Activated T-helper 9 cell treated with anti-CD3 and anti-CD28 coated beads, Interleukin-2, amount 50 U/mL, for 16 hours (primary cell): ENCODE data around the gene SLU7.
"Not testable (repeated sequence)": the region's sequence is repeated elsewhere in the genome, so short reads cannot be mapped to it uniquely, and the experiment has no call there.

Experiments used
- DNase-seq: peaks from one replicate; pipeline ENCODE4 v3.0.0-alpha.2; 2020; ENCODE audit warnings: low read depth

SLU7 gene

DNA sequence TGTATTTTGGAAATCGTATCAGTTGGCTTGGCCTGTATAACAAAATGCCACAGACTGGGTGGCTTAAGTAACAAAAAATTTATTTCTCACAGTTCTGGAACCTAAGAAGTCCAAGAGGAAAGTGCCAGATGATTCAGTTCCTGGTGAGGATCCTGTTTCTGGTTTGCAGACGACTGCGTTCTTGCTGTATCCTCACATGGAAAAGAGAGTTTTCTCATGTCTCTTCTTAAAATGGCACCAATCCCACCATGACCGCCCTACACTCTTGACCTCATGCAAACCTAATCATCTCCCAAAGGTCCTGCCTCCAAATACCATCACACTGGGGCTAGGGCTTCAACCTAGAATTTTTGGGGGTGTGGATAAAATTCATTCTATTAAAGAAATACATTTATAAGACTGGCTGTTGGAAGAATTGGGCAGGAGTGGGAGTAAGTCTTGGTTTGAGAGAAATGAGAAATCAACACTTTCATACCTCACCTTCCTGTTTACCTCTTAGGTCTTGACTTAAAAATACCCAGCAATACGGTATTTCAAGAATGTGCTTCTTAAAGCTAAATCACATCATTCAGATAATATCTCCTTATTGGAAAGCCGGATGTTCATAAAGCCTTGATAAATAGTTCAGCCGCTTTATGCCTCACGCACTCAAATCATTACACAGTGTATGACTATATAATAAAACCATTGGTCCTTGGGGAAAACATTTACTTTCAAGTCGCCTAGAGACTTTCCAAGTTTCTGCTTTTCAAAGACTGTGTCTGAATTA is 31.5 kb upstream of the SLU7 start:
- no peak for DNase-seq

DNA sequence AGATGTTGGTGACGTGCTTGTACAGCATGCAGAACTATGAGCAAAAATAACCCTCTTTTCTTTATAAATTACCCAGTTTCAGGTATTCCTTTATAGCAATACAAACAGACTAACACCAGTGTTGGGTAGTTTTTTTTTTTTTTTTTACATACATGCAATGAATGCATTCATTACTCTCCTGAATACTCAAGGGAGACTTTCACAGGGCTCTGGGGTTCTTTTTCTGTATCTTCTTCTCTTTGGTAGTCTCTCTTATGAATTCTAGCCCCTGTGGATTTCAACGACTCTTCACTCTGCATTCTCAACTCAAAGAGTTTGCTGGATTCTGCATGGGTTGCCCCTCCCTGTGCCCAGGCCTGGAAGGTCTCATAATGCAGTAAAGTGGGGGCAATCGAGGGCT is 30.6 kb upstream of the SLU7 start:
- DNase-seq = no peak

DNA sequence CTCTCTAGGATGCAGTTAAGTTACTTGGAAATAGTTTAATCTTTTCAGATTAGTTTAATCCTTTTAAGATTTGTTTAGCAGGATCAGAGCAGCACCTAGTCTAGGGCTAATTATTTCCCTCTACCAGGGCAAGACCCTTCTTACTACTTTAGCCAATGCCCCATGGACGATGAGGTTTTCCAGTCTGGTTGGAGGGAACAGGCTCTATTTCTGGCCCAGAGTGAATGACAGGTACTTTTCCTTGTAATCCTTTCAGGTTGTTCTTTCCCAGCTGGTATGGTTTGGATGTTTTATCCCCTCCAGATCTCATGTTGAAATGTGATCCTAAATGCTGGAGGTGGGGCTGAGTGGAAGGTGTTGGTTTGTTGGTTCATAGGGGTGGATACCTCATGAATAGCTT is 30.0 kb upstream of the SLU7 start:
- no peak for DNase-seq

DNA sequence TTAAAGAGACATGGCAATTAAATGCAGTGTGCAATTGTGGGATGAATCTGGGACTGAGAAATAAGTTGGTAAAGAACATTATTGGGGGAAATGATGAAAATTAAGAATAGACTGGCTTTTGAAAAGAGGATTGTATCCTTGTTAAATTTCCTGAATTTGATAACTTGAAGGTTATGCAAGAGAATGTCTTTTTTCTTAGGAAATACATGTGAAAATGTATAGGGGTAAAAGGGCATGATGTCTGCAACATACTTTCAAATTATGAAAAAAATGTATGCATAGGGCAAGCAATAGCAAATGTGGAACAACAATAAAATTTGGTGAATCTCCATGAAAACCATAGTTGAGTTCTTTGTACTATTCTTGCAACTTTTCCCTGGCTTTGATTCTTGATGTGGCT is 26.9 kb upstream of the SLU7 start:
- no peak for DNase-seq

DNA sequence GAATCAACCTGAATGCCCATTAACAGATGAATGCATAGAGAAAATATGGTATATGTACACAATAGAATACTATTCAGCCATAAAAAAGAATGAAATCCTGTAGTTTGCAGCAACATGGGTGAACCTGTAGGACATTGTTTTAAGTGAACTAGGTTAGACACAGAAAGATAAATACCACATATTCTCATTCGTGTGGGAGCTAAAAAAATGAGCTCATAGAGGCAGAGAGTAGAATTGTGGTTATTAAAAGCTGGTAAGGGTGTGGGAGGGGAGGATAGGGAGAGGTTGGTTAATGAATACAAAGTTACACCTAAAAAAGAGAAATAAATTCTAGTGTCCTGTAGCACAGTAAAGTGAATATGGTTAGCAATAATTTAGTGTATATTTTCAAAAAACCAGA is 26.3 kb upstream of the SLU7 start:
- DNase-seq = no peak

DNA sequence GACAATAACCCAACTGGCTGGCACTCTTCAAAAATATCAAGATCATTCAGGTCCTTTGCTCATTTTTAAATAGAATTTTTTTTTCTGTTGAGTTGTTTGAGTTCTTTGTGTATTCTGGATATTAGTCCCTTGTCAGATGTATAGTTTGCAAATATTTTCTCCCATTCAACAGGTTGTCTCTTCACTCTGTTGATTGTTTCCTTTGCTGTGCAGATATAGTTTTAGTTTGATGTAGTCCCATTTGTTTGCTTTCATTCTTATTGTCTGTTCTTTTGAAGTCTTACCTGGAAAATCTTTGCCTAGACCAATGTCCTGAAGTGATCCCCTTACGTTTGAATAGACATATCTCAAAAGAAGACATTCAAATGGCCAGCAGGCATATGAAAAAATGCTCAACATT is 25.5 kb upstream of the SLU7 start:
- no peak for DNase-seq

DNA sequence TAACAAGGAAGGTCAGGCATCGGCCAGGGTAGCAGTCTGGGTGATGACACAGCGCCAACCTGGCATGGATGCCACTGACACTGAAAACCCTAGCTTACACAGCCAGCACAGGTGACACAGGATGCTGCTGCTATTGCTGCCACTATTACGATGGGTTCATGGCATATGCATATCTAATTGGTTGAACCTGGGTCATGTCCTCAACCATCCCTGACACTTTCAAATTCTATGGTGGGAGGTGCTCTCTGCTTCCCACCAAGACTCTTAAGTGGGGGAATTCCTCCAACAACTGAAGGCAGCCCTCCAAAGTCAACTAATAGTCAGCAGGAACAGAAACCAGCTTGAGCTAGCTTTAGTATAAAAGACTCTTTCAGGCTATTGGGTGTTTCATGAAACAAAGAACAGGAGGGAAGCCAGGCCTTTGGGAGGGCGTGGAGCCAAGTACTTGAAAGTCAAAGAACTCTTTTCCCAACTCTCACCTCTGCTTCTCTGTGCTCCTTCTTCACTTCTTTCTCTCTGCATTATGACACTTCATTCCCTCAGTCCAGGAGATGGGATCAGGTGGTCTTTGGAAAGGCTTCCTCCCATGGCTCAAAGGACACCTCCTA is 24.0 kb upstream of the SLU7 start:
- DNase-seq = no peak

DNA sequence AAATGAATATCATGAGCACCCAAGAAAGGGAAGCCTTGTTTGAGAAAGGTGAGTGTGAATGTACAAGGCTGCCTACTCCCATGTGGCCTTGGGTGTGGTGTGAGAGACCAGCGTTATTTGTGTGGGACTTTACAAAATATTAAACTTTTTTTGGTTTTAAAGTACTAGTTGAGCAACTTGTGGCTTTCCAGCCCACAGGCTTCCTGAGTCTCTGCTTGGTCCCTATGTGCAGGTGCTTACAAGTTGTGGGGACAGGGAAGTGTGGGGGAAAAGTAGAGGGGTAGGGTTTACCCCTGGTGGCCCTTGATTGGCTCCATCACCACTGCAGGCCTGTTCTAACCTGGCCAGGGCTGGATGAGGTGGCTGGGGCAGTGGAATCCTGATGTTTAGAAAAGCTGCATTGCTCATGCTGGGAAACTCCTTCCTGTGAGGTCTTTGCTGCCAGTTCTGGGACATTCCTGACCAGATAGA is 22.5 kb upstream of the SLU7 start:
- DNase-seq = no peak

DNA sequence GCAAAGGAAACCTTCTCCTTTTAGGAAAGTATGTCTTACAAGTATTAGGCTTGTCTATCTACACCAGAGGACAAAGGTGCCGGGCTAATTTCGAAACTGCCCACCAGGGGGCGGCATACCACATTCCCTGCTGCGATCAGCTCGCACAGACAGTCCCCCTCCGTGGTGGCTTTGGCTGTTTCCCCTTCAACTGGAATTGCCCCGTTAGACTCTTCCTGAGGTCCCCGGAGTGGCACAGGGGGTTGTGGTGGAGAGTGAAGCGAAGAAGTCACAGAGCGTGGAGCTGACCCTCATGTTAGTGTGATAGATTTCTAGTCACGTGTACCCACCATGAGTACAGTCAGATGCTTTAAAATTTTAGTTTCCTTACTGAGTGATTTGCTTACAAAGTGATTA is 20.3 kb upstream of the SLU7 start:
- DNase-seq = peak; percentile 85

DNA sequence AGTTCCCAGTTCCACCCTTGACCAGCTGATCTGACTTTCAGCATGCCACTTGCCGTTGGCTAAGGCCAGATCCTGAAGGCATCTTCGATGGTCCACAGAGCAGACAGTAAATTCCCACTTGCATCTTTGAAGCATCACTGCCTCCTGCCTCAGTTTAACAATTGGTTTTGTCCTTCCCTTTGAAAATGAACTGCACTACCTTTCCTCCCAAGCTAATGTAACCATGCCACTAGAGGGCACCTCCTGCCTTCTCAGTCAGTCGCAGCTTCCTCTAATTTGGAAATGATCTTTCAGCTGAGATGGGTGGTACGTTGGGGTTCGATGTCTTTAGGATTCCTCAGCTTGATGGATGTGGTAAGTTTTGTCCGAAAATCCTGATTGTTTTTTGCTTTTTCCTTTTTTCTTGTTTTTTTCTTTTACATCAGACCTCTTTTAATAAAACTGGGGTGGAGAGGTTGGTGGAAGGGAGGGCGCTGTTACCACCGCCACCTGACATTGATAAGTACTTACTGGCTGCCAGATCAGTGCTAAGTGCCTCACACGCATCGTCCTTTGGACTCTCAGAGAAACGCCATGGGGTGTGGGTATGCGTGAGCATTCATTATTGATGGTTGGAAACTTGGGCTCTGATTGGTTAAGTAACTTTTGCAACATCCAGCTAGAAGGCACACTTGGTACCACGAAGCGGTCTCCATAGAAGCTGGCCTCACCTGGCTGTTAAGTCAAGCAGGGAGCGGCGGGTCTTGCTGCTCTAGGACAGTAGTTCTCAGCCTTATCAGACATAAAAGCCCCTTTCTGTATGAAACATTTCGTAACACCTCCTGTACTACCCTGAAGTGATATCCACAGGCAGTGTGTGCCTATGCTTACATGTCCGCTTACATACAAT is 19.7 kb upstream of the SLU7 start:
- peak; percentile 33 for DNase-seq

DNA sequence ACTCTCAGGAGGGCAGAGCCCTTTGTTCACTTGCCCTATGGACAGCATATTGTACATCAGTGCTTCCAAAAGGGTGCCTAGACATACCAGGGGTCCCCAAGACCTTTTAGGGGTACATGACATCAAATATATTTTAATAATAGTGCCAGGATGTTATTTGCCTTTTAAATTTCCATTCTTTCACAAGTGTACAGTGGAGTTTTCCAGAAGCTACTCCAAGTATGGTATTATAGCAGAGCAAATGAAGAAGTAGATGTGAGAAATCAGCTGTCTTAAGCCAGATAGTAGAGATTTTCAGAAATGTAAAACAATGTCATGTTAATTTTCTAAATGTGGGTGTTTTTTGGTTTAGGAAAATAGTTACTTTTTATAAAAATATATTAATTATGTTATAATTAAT is 18.4 kb upstream of the SLU7 start:
- no peak for DNase-seq

DNA sequence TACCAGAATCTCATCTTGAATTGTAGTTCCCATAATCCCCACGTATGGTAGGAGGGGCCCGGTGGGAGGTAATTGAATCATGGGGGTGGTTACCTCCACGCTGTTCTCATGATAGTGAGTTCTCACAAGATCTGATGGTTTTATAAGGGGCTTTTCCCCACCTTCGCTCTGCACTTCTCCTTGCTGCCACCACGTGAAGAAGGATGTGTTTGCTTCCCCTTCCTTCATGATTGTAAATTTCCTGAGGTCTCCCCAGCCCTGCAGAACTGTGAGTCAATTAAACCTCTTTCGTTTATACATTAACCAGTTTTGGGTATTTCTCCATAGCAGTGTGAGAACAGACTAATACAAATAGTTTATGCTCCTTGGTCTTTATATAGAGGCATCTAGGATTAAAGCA is 17.8 kb upstream of the SLU7 start:
- DNase-seq = not testable (repeated sequence)

DNA sequence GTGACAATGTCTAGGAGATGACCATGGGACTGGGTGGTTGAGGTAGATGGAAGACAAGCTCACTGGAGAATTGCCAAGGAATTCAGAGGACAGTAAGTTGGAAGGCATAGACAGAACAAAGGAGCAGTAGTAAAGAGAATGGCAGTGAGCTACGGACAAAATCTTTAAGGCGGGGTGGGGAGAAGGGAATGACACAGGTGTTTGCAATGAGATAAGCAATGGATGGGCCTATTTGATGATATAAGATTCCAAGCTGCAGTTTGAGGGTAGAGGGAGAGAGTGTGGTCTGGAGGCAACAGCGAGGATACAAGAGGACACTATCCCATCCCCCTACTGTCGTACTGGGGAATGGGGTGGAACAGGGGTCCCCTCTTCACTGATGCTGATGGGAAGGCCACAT is 17.1 kb upstream of the SLU7 start:
- DNase-seq = no peak

DNA sequence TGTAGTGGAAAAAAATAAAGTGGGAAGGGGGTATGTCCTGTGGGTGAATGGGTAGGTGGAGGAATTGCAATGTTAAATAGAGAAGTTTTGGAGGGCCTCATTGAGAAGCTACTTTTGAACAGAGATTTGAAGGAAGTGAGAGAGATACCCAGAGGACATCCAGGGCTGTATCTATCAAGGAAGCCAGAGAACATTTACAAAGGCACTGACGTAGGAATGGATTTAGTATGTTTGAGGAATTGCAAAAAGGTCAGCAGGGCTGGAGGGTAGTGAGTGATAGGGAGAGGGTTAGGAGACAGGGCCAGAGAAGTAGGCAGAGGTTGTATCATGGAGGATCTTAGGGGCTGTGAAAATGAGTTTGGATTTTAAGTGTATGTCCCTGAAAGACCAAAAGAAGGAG is 16.7 kb upstream of the SLU7 start:
- no peak for DNase-seq

DNA sequence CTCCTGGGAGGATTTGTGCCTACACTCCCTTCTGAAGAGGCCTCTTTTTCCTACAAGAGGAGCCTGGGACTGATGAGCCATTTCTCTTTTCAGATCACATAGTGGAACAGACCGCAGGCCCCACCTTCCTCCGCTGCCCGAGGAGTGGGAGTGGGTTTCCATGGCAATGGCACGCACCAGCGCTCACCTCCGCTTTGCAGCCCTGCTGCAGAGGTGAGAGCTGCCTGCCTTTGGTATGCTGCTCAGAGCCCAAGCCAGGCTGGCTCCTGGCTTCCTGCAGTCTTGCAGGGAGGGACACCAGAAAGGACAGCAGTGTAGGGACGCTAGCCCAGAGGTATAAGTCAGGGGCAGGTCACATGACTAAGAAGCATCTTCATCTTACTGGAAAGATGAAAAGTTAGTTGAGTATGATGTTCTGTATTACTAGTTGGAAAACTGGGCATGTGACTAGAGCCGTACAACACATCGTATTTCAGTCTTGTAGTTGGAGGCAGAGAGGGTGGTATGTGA is 15.2 kb upstream of the SLU7 start:
- no peak for DNase-seq

DNA sequence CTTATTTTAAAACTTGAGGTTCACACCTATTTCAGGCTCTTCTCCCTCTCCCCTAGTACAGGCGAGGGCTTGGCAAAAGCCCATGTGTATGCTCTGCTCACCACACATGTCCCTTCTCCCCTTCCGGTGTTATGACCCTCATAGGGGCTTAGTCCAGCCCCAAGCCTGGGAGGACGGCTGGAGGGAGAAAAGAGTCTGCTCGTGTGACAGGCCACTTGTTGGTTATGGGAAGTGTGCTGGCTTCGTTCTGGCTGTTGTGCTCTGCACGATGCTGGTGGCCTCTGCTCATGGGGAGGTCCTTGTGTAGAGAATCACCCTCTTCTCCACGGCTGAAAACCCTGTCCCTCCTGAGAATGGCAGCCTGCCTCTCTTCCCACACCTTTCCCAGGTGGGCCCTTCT is 13.9 kb upstream of the SLU7 start:
- no peak for DNase-seq

DNA sequence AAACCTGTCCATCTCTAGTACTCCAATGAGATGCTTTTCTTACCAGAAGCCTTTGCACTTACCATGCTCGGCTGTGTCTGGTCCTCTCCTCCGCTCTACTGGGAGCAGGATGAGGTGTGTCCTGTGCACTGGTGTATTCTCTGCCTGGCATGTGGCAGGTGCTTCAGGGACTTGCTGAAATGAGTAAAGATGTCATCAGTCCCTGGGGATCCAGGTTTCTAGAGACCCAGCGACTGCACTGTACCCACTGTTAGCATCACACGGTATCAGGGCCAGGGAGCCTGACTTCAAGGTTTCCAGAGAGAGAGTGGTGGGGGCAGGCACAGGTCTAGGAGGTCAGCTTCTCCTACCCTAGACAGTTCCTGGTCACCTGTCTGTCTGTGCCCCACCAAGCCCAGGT is 13.3 kb upstream of the SLU7 start:
- DNase-seq = no peak

DNA sequence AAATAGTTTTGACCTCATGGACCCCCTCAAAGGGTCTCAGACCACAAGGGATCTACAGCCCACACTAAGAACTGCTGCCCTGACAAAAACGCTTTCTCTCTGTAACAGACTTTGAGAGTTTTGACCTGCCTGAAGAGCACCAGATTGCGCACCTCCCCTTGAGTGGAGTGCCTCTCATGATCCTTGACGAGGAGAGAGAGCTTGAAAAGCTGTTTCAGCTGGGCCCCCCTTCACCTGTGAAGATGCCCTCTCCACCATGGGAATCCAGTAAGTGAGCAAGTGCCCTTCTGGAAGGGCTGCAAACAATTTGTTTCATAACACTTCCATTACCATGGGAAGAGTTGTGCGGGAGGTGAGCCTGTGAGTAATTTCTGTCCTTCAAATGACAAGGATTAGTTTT is 8.7 kb upstream of the SLU7 start:
- no peak for DNase-seq

DNA sequence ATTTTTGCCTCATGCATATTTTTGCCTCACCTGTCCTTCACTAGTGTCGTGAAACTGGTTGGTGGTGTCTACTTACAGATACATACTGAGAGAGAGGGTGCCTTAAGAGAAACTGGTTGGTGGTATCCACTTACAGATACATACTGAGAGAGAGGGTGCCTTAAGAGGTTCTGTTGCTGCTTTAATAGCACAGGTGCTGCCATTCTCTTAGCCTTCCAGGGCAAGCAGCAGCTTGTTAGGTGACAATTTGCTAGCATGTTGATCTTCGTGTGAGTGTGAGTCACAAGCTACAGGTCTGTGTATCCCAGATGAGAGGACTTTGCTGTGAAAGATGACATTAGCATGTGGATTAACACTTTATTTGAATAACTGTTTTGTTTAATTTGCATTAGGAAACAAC is 4.2 kb upstream of the SLU7 start:
- no peak for DNase-seq

DNA sequence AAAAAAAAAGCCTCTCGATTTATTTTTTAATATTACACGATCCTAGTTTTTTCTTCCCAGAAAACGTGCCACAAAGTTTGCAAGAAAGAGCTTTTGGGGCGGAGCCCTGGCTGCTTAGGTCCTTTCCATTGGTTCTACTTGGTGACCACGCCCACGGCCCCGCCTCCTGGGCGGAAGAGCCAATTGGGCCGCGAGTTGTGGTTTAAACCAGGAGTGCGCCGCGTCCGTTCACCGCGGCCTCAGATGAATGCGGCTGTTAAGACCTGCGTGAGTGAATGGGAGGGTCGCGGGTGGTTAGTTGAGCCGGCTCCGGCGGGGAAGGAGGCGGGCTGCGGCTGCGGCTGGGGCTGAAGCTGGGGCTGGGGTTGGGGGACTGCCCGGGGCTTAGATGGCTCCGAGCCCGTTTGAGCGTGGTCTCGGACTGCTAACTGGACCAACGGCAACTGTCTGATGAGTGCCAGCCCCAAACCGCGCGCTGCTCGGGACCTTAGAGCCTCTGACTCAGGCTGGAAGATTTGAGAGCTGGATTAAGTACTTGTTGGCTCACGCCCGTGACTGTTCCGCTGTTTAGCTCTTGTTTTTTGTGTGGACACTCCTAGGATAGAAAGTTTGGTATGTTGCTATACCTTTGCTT is 2.9 kb upstream of the SLU7 start, which contains the start of gene PTTG1:
TSS of gene PTTG1 (plus strand) at position 231 of the 634 bp plus-strand sequence. CDS start 458 bp downstream, outside the sequence.
- peak; percentile 88 for DNase-seq

DNA sequence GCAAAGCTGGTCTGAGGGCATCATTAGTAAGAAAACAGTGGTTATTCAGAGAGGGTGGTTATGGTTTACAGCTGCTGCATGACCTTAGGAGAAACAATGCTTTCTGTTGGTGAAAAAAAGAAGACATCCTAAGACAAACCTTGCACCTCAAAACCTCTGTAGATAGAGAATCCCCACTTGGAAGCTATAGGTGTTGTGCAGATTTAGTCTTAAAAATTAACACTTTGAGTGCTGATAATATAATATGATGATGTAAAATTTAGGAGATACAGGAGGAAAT is 1.4 kb upstream of the SLU7 start:
- DNase-seq = no peak
